Fibroblast of lung (primary cell): ENCODE data around the gene RNF145.
"Not testable (repeated sequence)": the region's sequence is repeated elsewhere in the genome, so short reads cannot be mapped to it uniquely, and the experiment has no call there.

Experiments
- EZH2 ChIP-seq: IDR thresholded peaks from 2 replicates; pipeline ENCODE4 v1.5.1; 2012; ENCODE audit warnings: low read length, control low read depth, mild to moderate bottlenecking; ENCODE audit errors: missing control alignments
- TF ChIP-seq, protein P1 (sequence below), 2 donors: IDR thresholded peaks in 1 of 2; conservative IDR thresholded peaks in 1 of 2; 1 replicate in 1 of 2; 2 replicates in 1 of 2; pipeline ENCODE4 v1.5.1; 2011 to 2012; ENCODE audit warnings: low read length in 2 of 2, control low read depth in 1 of 2, inconsistent platforms in 1 of 2, low read depth in 1 of 2, mild to moderate bottlenecking in 1 of 2

DNA sequence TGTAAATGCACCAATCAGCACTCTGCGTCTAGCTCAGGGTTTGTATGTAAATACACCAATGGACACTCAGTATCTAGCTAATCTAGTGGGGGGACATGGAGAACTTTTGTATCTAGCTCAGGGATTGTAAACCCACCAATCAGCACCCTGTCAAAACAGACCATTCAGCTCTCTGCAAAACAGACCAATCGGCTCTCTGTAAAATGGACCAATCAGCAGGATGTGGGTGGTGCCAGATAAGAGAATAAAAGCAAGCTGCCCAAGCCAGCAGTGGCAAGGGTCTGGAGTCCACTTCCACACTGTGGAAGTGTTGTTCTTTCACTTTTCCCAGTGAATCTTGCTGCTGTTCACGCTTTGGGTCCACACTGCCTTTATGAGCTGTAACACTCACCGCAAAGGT lies 89.5 kb downstream of the RNF145 start:
- not testable (repeated sequence) for TF ChIP-seq EZH2
- TF ChIP-seq, protein P1, sequence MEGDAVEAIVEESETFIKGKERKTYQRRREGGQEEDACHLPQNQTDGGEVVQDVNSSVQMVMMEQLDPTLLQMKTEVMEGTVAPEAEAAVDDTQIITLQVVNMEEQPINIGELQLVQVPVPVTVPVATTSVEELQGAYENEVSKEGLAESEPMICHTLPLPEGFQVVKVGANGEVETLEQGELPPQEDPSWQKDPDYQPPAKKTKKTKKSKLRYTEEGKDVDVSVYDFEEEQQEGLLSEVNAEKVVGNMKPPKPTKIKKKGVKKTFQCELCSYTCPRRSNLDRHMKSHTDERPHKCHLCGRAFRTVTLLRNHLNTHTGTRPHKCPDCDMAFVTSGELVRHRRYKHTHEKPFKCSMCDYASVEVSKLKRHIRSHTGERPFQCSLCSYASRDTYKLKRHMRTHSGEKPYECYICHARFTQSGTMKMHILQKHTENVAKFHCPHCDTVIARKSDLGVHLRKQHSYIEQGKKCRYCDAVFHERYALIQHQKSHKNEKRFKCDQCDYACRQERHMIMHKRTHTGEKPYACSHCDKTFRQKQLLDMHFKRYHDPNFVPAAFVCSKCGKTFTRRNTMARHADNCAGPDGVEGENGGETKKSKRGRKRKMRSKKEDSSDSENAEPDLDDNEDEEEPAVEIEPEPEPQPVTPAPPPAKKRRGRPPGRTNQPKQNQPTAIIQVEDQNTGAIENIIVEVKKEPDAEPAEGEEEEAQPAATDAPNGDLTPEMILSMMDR (conservative IDR thresholded peaks at IDR 0.05 in 1 of 2, IDR thresholded peaks at IDR 0.05 in 1 of 2; ENCODE audit: low read depth in 1 of 2, low read length in 2 of 2) = not testable (repeated sequence)
